GM21447 (cell line): ENCODE results near the gene CGRRF1.

Source experiments
- ATAC-seq: cut with Tn5 transposase; IDR thresholded peaks from one replicate; pipeline ENCODE4 v1.9.1; 2021; ENCODE audit not compliant: unreplicated experiment

The CGRRF1 gene, protein sequence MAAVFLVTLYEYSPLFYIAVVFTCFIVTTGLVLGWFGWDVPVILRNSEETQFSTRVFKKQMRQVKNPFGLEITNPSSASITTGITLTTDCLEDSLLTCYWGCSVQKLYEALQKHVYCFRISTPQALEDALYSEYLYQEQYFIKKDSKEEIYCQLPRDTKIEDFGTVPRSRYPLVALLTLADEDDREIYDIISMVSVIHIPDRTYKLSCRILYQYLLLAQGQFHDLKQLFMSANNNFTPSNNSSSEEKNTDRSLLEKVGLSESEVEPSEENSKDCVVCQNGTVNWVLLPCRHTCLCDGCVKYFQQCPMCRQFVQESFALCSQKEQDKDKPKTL

GRCh38 chr14:54509546-54510501 is at the start of gene CGRRF1:
CGRRF1 (plus strand) TSS chr14:54509906; CDS start chr14:54509960, 54 bp downstream.
- peak; percentile 97 for ATAC-seq

DNA sequence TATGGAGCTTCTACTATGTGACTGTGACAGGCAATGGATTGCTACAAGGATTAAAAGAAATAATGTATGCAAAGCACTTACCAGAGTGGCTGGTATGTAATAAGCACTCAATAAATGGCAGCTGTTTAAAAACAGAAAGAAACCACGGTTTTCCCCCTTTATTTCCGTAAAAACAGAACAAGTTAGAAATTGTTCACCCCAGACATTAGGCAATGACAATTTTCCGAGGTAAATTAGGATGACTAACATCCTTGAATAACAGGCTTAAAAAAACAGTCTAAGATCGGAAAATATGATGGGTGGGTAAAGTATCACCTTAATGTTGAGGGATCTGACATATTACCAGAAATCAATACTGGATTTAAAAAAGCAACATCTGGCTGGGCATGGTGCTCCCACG is 47.7 kb upstream of the CGRRF1 start:
- ATAC-seq: no peak

- no peak for ATAC-seq
Measured at GRCh38 chr14:54465654-54466053, 44.1 kb upstream of the CGRRF1 start.

DNA sequence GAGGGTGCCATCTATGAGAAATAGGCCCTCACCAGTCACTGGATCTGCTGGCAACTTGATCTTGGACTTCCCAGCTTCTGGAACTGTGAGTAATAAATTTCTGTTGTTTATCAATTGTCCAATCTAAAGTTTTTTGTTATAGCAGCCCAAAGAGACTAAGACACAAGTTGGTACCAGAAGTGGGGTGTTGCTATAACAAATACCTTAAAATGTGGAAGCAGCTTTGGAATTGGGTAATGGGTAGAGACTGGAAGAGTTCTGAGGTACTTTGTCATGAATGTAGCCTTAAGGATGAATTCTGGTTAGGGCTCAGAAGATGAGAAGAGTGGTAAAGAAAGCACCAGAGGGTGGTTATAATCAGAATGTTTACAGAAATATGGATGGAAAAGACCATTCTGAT is 42.4 kb upstream of the CGRRF1 start:
- no peak for ATAC-seq

DNA sequence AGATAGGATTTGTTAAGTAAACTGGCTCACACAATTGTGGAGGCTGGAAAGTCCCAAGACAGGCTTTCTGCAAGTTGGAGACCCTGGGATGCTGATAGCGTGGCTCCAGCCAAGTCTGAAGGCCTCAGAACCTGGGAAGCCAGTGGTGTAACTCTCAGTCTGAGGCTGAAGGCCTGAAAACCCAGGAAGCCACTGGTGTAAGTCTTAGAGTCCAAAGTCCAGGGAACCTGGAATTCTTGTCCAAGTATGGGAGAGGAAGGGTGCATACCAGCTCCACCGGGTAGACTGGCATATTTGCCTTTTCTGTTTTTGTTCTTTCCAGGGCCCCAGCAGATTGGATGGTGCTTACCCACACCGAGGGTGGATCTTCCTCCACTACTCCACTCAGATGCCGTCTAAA is 39.0 kb upstream of the CGRRF1 start:
- ATAC-seq: no peak

- no peak for ATAC-seq
Measured at GRCh38 chr14:54471641-54472040, 38.1 kb upstream of the CGRRF1 start.

GRCh38 chr14:54472315-54472714 is 37.4 kb upstream of the CGRRF1 start:
- no peak for ATAC-seq

- no peak for ATAC-seq
Measured at GRCh38 chr14:54474232-54474793, 35.4 kb upstream of the CGRRF1 start.

GRCh38 chr14:54475187-54475899 is 34.4 kb upstream of the CGRRF1 start:
- no peak for ATAC-seq

- no peak for ATAC-seq
Measured at GRCh38 chr14:54475911-54476310, 33.8 kb upstream of the CGRRF1 start.

DNA sequence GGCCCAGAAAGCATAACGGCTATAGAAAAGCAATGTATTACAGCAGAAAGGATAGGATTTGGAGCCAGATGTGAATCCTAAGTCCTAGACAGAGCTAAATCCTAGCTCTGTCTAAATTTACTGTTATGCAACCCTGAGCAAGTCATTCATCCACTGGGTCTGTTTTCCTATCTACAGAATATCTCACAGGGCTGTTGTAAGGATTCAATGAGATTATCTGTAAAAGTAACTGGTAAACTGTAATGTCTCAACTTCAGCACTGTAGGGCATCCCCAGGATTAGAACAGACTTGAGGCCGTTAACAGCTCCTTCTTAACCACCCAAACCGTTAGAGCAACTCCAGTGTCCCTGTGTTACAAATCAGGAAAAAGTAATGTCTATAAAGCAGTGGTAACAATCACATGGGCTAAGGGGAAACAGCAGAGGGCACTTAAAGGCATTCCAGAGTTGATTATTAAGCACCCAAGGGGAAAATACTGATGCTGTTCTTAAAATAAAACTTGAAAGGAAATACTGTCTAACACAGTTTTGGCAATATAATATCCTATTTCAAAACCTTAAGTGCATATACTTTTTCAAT is 31.0 kb upstream of the CGRRF1 start:
- ATAC-seq: no peak

DNA sequence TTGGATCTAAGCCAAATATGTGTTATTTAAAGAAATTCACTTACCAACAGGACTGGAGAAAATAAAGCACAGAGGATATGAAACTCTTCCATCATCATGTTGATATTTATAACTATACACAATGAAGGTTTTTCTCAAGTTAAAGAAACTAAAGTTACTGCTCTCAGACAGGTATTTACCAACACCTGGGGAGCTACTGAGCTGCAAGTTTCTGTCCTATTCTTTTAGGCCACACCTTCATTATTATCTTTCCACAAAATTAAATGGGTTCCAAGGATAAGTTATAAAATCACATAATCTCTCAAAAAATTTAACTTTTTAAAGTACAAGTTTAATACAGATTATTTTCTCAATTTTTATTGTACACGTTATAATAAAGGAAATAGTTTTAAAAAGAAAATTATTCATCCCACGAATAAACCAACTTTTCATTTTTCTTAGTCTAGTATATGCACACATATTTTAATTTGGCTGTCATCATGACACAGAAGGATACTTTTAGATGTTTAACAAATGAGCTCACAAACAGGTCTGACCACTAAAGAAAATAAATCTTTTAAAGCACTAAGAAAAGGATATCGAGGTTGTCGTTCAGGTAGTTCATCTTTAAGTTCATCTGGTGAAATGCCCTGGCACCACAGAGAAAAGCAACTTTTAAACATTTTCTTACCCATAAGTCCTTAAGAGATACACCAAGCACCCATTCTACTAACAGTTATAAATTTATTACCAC is 28.7 kb upstream of the CGRRF1 start:
- ATAC-seq: no peak

DNA sequence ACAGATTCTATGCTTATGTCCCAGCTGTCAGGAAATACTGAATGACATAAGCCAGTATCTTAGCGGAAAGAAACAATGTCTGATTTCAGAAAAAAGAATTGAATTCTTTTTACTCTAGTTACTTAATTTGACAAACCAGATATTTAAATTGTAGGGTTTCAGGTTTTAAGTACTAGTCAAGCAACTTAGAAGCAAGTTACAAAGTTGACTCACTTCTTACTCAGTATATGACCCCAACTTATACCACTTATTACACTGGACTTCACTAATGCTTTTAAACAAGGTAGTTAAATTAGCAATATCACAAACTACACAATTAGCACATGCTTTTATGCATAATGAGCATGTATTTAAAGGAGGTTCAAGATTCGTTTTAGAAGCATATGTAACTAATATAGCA is 28.0 kb upstream of the CGRRF1 start:
- no peak for ATAC-seq

- no peak for ATAC-seq
Measured at GRCh38 chr14:54483073-54483745, 26.5 kb upstream of the CGRRF1 start.

- no peak for ATAC-seq
Measured at GRCh38 chr14:54483846-54484245, 25.9 kb upstream of the CGRRF1 start.

GRCh38 chr14:54486685-54487084 is 23.0 kb upstream of the CGRRF1 start:
- no peak for ATAC-seq

DNA sequence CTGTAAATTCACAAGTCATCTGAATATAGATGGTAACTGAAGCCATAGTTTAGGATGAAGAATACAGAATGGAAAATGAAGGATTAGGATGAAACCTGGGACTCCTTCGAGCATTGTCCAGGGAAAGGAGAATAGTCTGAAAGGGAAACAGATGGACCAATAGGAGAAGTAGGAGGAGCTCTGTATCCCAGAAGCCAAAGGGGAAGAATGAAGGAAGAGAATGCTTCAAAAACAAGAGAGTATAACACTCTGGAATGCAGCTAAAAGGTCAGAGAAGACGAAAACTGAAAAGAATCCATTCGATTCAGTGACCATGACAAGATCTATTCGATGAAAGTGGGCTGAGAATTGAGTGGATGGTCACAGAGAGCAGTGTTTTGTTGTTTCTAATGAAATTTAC is 21.9 kb upstream of the CGRRF1 start:
- no peak for ATAC-seq

DNA sequence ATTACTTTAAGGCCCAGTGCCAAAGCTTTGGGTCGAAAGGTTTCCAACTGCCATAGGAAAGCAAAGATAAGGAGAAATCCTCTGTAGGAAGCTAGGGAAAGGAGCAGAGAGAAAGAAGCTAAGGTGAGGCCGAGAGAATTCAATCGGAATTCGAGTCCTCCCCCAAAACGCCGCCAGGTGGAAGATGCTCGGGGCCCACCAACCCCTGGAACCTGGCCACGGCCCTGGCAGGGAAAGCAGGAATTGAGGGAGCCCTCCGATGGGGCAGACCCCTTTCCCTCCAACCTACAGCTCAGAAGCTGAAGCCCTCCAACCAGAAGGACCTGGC is 21.4 kb upstream of the CGRRF1 start:
- ATAC-seq: peak; percentile 17

- ATAC-seq: peak; percentile 87
Measured at GRCh38 chr14:54488646-54489317, 20.9 kb upstream of the CGRRF1 start, which contains the start of gene GMFB. GMFB (minus strand) TSS chr14:54488980; CDS start chr14:54488927, 53 bp downstream.
